ENCODE measurements around the gene APOL5.
"Not testable (repeated sequence)": the region's sequence is repeated elsewhere in the genome, so short reads cannot be mapped to it uniquely, and the experiment has no call there.

APOL5 gene

GRCh38 chr22:35717572-35717971 is at the start of gene APOL5:
APOL5 (plus strand) TSS chr22:35717872; CDS start chr22:35717872, 0 bp downstream.
- DNase-seq (ENCODE audit: low read depth): no peak

GRCh38 chr22:35674335-35674734 is 43.3 kb upstream of the APOL5 start:
- no peak for DNase-seq (ENCODE audit: low read depth)

- not testable (repeated sequence) for DNase-seq (ENCODE audit: low read depth)
Observed at GRCh38 chr22:35676065-35676464, 41.6 kb upstream of the APOL5 start.

- no peak for DNase-seq (ENCODE audit: low read depth)
Observed at GRCh38 chr22:35677460-35678187, 40.0 kb upstream of the APOL5 start.

- no peak for DNase-seq (ENCODE audit: low read depth)
Observed at GRCh38 chr22:35678836-35679235, 38.8 kb upstream of the APOL5 start.

GRCh38 chr22:35679492-35679891 is 38.2 kb upstream of the APOL5 start:
- DNase-seq (ENCODE audit: low read depth): not testable (repeated sequence)

GRCh38 chr22:35681454-35682052 is 36.1 kb upstream of the APOL5 start:
- no peak for DNase-seq (ENCODE audit: low read depth)

- no peak for DNase-seq (ENCODE audit: low read depth)
Observed at GRCh38 chr22:35683560-35683959, 34.1 kb upstream of the APOL5 start.

GRCh38 chr22:35684270-35684700 is 33.4 kb upstream of the APOL5 start:
- peak; percentile 15 for DNase-seq (ENCODE audit: low read depth)

GRCh38 chr22:35684732-35685131 is 32.9 kb upstream of the APOL5 start:
- no peak for DNase-seq (ENCODE audit: low read depth)

GRCh38 chr22:35685731-35686130 is 31.9 kb upstream of the APOL5 start:
- no peak for DNase-seq (ENCODE audit: low read depth)

GRCh38 chr22:35686298-35686697 is 31.4 kb upstream of the APOL5 start:
- no peak for DNase-seq (ENCODE audit: low read depth)

GRCh38 chr22:35687461-35687860 is 30.2 kb upstream of the APOL5 start:
- no peak for DNase-seq (ENCODE audit: low read depth)

- DNase-seq (ENCODE audit: low read depth): no peak
Observed at GRCh38 chr22:35688913-35689675, 28.6 kb upstream of the APOL5 start.

- no peak for DNase-seq (ENCODE audit: low read depth)
Observed at GRCh38 chr22:35690001-35690400, 27.7 kb upstream of the APOL5 start.

GRCh38 chr22:35695202-35695601 is 22.5 kb upstream of the APOL5 start:
- no peak for DNase-seq (ENCODE audit: low read depth)

GRCh38 chr22:35697142-35697541 is 20.5 kb upstream of the APOL5 start:
- DNase-seq (ENCODE audit: low read depth): no peak

GRCh38 chr22:35699852-35700251 is 17.8 kb upstream of the APOL5 start:
- not testable (repeated sequence) for DNase-seq (ENCODE audit: low read depth)

GRCh38 chr22:35703861-35704584 is 13.6 kb upstream of the APOL5 start:
- no peak for DNase-seq (ENCODE audit: low read depth)

GRCh38 chr22:35705141-35705540 is 12.5 kb upstream of the APOL5 start:
- DNase-seq (ENCODE audit: low read depth): peak; percentile 40

- DNase-seq (ENCODE audit: low read depth): no peak
Observed at GRCh38 chr22:35708453-35708852, 9.2 kb upstream of the APOL5 start.

GRCh38 chr22:35708917-35709316 is 8.8 kb upstream of the APOL5 start:
- no peak for DNase-seq (ENCODE audit: low read depth)

All from GM04503 (cell line).